ENCODE data around the gene APOBEC3B. TPM values are rescaled to one million over a fixed set of nuclear protein-coding genes. Genes with fewer than 3 reads are reported as not detected.

Gene APOBEC3B
- total and polyA plus RNA-seq, 2 donors (not counting 1 experiment from before 2014, with no cell fraction given): 2.4 to 7.9 TPM

DNA sequence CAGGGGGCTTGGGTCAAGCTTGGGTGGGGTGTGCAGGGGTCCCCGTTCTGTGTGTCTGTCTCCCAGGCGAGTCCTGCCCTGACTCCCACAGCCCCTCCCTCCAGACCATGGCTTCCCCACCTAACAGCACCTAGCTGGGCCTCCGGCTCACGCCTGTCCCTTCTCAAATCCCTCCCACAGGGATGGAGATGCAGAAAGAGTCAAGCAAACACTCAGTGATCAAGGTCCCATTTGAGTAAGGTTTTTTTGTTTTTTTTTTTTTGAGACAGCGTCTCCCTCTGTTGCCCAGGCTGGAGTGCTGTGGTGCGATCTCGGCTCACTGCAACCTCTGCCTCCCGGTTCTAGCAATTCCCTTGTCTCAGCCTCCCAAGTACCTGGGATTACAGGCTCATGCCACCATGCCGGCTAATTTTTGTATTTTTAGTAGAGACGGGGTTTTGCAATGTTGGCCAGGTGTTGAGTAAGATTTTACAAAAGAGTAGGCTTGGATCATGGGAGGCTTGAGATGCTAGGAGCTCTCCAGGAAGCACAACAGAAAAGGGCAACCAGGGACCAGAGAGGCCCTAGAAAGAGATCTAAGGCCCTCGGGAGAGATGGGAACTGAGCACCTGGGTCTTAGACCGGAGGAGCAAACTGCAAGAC, 44.5 kb downstream of the APOBEC3B start:
- Mint-ChIP-seq H3K27me3 (no peaks in the 10 kb centered on the region), H3K9me3 (ENCODE audit: insufficient read depth) (no peaks in the 10 kb centered on the region), H3K4me3 (no peak overlapping the region), H3K4me1 (peaks cover 37% of the 10 kb centered on the region), H3K27ac (peak overlapping the region; percentile 73)
- Histone ChIP-seq H3K4me3 (ENCODE audit: control extremely low read depth in 1 of 5, extremely low read depth in 1 of 5, insufficient read depth in 1 of 5, low read depth in 2 of 5, low read length in 4 of 5) (no peak overlapping the region), H3K36me3 (replicated peaks in 1 of 2; ENCODE audit: control extremely low read depth in 1 of 2, control insufficient read depth in 1 of 2, extremely low read depth in 1 of 2, insufficient read depth in 2 of 2, low read length in 1 of 2) (peaks cover 0 to 22% of the 10 kb centered on the region in 2 experiments), H3K4me2 (replicated peaks; ENCODE audit: low read depth, low read length, poor library complexity, severe bottlenecking) (no peak overlapping the region), H3K9me3 (ENCODE audit: control extremely low read depth in 1 of 3, control insufficient read depth in 2 of 3, insufficient read depth in 1 of 3, low read length in 2 of 3) (no peaks in the 10 kb centered on the region), H3K9ac (ENCODE audit: low read length) (no peak overlapping the region), H3K4me1 (ENCODE audit: control insufficient read depth in 2 of 2, insufficient read depth in 2 of 2, low read length in 2 of 2) (peaks cover 8 to 27% of the 10 kb centered on the region in 2 donors), H4K20me1 (ENCODE audit: control insufficient read depth, insufficient read depth, low read length, poor library complexity, severe bottlenecking) (peaks cover 16% of the 10 kb centered on the region), H3K79me2 (ENCODE audit: control insufficient read depth, insufficient read depth, low read length) (peaks cover 38% of the 10 kb centered on the region), H2AFZ (ENCODE audit: insufficient read depth, low read depth, low read length, poor library complexity, severe bottlenecking) (no peak overlapping the region), H3K27ac (ENCODE audit: low read length in 2 of 2) (no peak overlapping the region), H3K27me3 (replicated peaks in 1 of 4; ENCODE audit: control extremely low read depth in 1 of 4, control insufficient read depth in 3 of 4, insufficient read depth in 4 of 4, low read length in 3 of 4) (no peaks in the 10 kb centered on the region)
- 98% methylated on average over 8 of the region's 12 CpGs for WGBS (ENCODE audit: insufficient coverage)
- intact Hi-C loops (cut with micrococcal nuclease): no loop called here
- no peak for DNase-seq
- ATAC-seq (ENCODE audit: low read depth): no peak
- ChIA-PET CTCF (interaction anchor here (0.7 to 1.5 kb wide), 2 partner anchors 27 to 62 kb away, joined by 3 read pairs; no protein-coding TSS in a partner anchor), POLR2A (no interaction called here)
- TF ChIP-seq, protein P1, sequence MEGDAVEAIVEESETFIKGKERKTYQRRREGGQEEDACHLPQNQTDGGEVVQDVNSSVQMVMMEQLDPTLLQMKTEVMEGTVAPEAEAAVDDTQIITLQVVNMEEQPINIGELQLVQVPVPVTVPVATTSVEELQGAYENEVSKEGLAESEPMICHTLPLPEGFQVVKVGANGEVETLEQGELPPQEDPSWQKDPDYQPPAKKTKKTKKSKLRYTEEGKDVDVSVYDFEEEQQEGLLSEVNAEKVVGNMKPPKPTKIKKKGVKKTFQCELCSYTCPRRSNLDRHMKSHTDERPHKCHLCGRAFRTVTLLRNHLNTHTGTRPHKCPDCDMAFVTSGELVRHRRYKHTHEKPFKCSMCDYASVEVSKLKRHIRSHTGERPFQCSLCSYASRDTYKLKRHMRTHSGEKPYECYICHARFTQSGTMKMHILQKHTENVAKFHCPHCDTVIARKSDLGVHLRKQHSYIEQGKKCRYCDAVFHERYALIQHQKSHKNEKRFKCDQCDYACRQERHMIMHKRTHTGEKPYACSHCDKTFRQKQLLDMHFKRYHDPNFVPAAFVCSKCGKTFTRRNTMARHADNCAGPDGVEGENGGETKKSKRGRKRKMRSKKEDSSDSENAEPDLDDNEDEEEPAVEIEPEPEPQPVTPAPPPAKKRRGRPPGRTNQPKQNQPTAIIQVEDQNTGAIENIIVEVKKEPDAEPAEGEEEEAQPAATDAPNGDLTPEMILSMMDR (IDR thresholded peaks at IDR 0.05): no peak
- TF ChIP-seq EZH2 (IDR thresholded peaks at IDR 0.05; ENCODE audit: borderline replicate concordance, insufficient read depth, low read depth, low read length, poor library complexity, severe bottlenecking): no peak

DNA sequence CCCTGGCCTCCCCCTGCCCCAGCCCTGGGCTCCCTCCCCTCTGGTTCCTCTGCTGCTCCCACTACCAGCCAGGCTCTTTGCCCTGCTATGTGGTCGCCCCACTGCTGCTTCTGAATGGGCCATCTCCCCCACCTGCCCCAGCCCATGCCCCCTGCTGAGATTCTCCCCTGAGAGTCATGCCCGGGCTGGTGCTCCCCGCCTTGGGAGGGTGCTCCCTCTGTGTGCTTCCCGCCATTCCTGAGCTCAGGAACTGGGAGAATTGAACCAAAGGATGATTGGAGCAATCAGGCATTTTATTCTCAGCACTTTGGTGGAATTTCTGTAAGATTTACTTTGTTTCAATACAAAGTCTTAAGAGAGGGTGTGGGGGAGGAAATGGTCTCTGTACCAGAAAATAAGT, 45.6 kb downstream of the APOBEC3B start:
- H3K27ac Mint-ChIP-seq: peak overlapping the region; percentile 73
- POLR2A ChIA-PET: no interaction called here

More for the DNA sequence above, 45.6 kb downstream of the APOBEC3B start:
- Histone ChIP-seq H2AFZ (ENCODE audit: insufficient read depth, low read depth, low read length, poor library complexity, severe bottlenecking) (no peak overlapping the region), H4K20me1 (ENCODE audit: control insufficient read depth, insufficient read depth, low read length, poor library complexity, severe bottlenecking) (peaks cover 16% of the 10 kb centered on the region), H3K27me3 (replicated peaks in 1 of 4; ENCODE audit: control extremely low read depth in 1 of 4, control insufficient read depth in 3 of 4, insufficient read depth in 4 of 4, low read length in 3 of 4) (no peaks in the 10 kb centered on the region), H3K79me2 (ENCODE audit: control insufficient read depth, insufficient read depth, low read length) (peaks cover 27% of the 10 kb centered on the region), H3K27ac (ENCODE audit: low read length in 2 of 2) (no peak overlapping the region), H3K9me3 (ENCODE audit: control extremely low read depth in 1 of 3, control insufficient read depth in 2 of 3, insufficient read depth in 1 of 3, low read length in 2 of 3) (no peaks in the 10 kb centered on the region), H3K4me2 (replicated peaks; ENCODE audit: low read depth, low read length, poor library complexity, severe bottlenecking) (no peak overlapping the region), H3K9ac (ENCODE audit: low read length) (no peak overlapping the region), H3K4me3 (ENCODE audit: control extremely low read depth in 1 of 5, extremely low read depth in 1 of 5, insufficient read depth in 1 of 5, low read depth in 2 of 5, low read length in 4 of 5) (no peak overlapping the region), H3K36me3 (replicated peaks in 1 of 2; ENCODE audit: control extremely low read depth in 1 of 2, control insufficient read depth in 1 of 2, extremely low read depth in 1 of 2, insufficient read depth in 2 of 2, low read length in 1 of 2) (peaks cover 0 to 22% of the 10 kb centered on the region in 2 experiments), H3K4me1 (ENCODE audit: control insufficient read depth in 2 of 2, insufficient read depth in 2 of 2, low read length in 2 of 2) (peaks cover 0 to 16% of the 10 kb centered on the region in 2 donors)
- DNase-seq: no peak
- H3K9me3 Mint-ChIP-seq (ENCODE audit: insufficient read depth): no peaks in the 10 kb centered on the region
- H3K4me1 Mint-ChIP-seq: peaks cover 28% of the 10 kb centered on the region
- CTCF ChIA-PET: interaction anchor here (1.5 to 2.1 kb wide), 2 partner anchors 25 to 26 kb away, joined by 3 to 5 read pairs; no protein-coding TSS in a partner anchor
- no peak for ATAC-seq (ENCODE audit: low read depth)
- H3K4me3 Mint-ChIP-seq: no peak overlapping the region
- H3K27me3 Mint-ChIP-seq: no peaks in the 10 kb centered on the region
- no peak for TF ChIP-seq EZH2 (IDR thresholded peaks at IDR 0.05; ENCODE audit: borderline replicate concordance, insufficient read depth, low read depth, low read length, poor library complexity, severe bottlenecking)
- TF ChIP-seq, protein P1 (IDR thresholded peaks at IDR 0.05): no peak
- intact Hi-C loops (cut with micrococcal nuclease): no loop called here
- WGBS (ENCODE audit: insufficient coverage): 100% methylated on average over 4 of the region's 4 CpGs
